HUES6 (cell line): ENCODE data around the gene AQP6.

Experiments used
- H3K27ac ChIP-seq: 2 replicates; pipeline ENCODE4 v1.7.0; 2013; ENCODE audit warnings: low read depth, mild to moderate bottlenecking, low read length, inconsistent platforms
- H3K27me3 ChIP-seq: 2 replicates; pipeline ENCODE4 v1.6.1; 2013; ENCODE audit warnings: low read length; ENCODE audit not compliant: control insufficient read depth, insufficient read depth
- H3K36me3 ChIP-seq: 2 replicates; pipeline ENCODE4 v1.6.1; 2013; ENCODE audit warnings: low read length; ENCODE audit not compliant: control insufficient read depth, insufficient read depth
- H3K4me1 ChIP-seq: 2 replicates; pipeline ENCODE4 v1.6.1; 2013; ENCODE audit warnings: low read length; ENCODE audit not compliant: control insufficient read depth, insufficient read depth
- H3K4me3 ChIP-seq: 2 replicates; pipeline ENCODE4 v1.5.1; 2013; ENCODE audit warnings: low read depth, low read length
- H3K9ac ChIP-seq: one replicate; pipeline ENCODE4 v1.6.1; 2013; ENCODE audit warnings: mild to moderate bottlenecking, low read length
- H3K9me3 ChIP-seq: 2 replicates; pipeline ENCODE4 v1.6.1; 2013; ENCODE audit warnings: low read depth, low read length; ENCODE audit not compliant: control insufficient read depth, insufficient read depth

AQP6 gene

GRCh38 chr12:49974677-49975317 lies 2.0 kb downstream of the AQP6 start:
- Histone ChIP-seq H3K9me3 (no peaks in the 10 kb centered on the region), H3K4me3 (no peak overlapping the region), H3K27ac (no peak overlapping the region), H3K36me3 (no peaks in the 10 kb centered on the region), H3K27me3 (peaks cover 21% of the 10 kb centered on the region), H3K9ac (no peak overlapping the region), H3K4me1 (peaks cover 17% of the 10 kb centered on the region)

DNA sequence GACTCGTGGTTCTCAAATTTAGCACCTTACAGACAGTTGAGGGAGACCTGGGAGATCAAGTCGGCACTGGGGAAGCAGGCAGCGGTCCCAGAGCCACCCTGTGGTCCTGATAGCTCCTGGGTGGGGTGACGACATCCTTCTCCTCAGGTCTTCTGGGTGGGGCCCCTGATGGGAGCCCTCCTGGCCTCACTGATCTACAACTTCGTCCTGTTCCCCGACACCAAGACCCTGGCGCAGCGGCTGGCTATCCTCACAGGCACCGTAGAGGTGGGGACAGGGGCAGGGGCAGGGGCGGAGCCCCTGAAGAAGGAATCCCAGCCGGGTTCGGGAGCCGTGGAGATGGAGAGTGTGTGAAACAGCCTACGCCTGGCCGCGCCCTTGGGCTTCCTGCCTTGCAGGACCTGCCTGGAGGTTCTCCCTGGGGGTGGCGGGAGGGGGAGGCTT lies 2.6 kb downstream of the AQP6 start:
- H3K9ac ChIP-seq, result no peak overlapping the region
- peaks cover 17% of the 10 kb centered on the region for H3K4me1 ChIP-seq
- no peak overlapping the region for H3K27ac ChIP-seq
- no peaks in the 10 kb centered on the region for H3K9me3 ChIP-seq
- no peak overlapping the region for H3K4me3 ChIP-seq
- peaks cover 16% of the 10 kb centered on the region for H3K27me3 ChIP-seq
- no peaks in the 10 kb centered on the region for H3K36me3 ChIP-seq

DNA sequence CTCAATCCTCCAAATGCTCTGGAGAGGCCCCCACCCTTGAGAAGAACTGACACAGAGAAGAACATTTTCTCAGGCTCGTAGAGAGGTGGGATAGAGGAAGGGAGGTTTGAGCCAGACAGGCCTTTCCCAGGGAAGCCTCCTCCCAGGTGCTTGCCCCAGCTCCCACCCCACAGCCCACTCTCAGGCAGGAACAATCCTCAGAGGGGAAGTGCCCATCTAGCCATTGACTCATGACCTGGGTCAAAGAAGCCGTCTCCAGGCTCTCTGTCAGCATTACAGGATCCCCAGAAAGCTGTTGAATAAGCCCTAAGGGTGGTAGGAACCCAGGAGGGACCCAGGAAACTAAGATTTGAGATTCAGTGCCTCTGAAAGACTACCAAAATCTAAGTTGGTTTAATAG lies 3.8 kb downstream of the AQP6 start:
- no peak overlapping the region for H3K4me3 ChIP-seq
- H3K9ac ChIP-seq, result no peak overlapping the region
- no peaks in the 10 kb centered on the region for H3K9me3 ChIP-seq
- 0 out of 2 replicates have a peak, but pooled peaks cover 4% of the 10 kb centered on the region for H3K27me3 ChIP-seq
- H3K4me1 ChIP-seq, result peaks cover 17% of the 10 kb centered on the region
- H3K27ac ChIP-seq, result no peak overlapping the region
- no peaks in the 10 kb centered on the region for H3K36me3 ChIP-seq

- Histone ChIP-seq H3K9me3 (no peaks in the 10 kb centered on the region), H3K27ac (no peak overlapping the region), H3K4me3 (no peak overlapping the region), H3K9ac (no peak overlapping the region), H3K36me3 (no peaks in the 10 kb centered on the region), H3K27me3 (no peaks in the 10 kb centered on the region), H3K4me1 (peaks cover 14% of the 10 kb centered on the region)
These were observed 5.4 kb downstream of the AQP6 start for GRCh38 chr12:49978125-49978524.

DNA sequence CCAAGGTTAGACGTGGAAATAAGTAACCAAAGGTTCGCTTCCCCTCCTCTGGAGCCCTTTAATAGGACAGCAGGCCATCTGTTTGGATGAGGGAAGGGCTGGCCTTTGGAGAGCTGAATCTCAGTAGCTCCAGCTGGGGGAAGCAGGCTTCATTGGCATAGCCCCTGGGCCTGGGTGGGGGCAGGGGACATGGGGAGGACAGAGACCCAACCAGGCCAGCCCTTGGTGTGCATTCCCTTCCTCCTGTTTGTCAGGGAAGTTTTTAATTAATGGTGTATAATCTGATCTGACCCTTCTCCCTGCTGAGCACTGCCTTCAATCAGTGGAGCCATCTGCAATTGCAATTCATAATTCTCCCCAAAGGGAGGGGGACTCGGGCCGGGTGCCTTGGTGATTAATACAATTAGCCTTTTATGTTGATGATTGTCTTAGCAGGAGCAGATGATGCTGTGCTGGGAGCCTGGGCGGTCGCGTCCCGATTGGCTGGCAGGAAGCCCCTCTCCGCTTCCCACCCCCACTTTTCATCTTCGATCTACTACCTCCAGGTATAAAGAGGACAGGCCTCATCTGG lies 6.4 kb downstream of the AQP6 start:
- H3K27me3 ChIP-seq, result no peaks in the 10 kb centered on the region
- no peak overlapping the region for H3K9ac ChIP-seq
- H3K4me3 ChIP-seq, result no peak overlapping the region
- peaks cover 15% of the 10 kb centered on the region for H3K4me1 ChIP-seq
- H3K9me3 ChIP-seq, result no peaks in the 10 kb centered on the region
- no peaks in the 10 kb centered on the region for H3K36me3 ChIP-seq
- H3K27ac ChIP-seq, result no peak overlapping the region

- H3K4me1 ChIP-seq, result peaks cover 21% of the 10 kb centered on the region
- no peak overlapping the region for H3K9ac ChIP-seq
- H3K27ac ChIP-seq, result no peak overlapping the region
- H3K27me3 ChIP-seq, result no peaks in the 10 kb centered on the region
- H3K36me3 ChIP-seq, result 0 out of 2 replicates have a peak, but pooled peaks cover 2% of the 10 kb centered on the region
- no peak overlapping the region for H3K4me3 ChIP-seq
- H3K9me3 ChIP-seq, result no peaks in the 10 kb centered on the region
These were observed 7.0 kb downstream of the AQP6 start for GRCh38 chr12:49979791-49980190.

DNA sequence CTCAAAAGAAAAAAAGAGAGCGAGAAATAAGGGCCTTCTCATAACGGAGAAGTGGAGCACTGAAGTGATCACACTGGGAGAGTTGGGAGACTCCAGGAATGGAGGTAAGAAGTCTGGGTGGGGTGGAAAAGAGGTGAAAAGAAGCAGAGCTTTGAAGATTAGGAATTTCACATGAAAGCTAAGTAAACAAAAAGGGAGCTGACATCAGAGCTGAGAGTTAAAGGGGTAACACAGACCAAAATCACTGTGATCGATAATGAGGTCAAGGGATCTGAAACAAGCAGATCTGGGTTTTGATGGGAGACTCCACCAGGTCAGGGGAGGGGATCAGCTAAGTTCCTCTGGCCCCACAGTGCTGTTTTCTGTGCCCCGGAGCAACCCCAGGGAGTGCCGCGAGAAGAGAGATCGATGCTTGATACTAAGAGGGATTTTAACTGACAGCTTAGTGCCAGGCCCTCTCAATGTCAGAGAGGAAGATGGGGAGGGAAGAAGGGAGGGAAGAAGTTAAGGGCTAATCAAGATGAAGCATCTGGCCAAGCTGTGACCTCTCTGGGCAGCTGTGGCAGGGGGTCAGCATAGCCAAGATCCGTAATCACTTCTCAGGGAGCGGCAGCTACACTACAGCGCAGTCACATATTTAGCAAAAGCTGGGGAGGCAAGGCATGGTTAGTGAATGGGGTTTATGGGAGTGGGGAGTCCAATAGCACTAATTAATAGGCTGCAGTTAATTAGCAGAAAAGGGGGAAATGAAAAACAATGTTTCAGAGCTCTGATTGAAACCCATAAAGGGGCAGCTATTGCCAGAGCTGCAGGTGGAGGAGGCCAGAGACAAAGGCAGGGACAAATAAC lies 8.0 kb downstream of the AQP6 start:
- Histone ChIP-seq H3K4me3 (no peak overlapping the region), H3K9me3 (no peaks in the 10 kb centered on the region), H3K4me1 (peaks cover 23% of the 10 kb centered on the region), H3K27ac (no peak overlapping the region), H3K27me3 (no peaks in the 10 kb centered on the region), H3K9ac (no peak overlapping the region), H3K36me3 (peaks cover 5% of the 10 kb centered on the region; the same call in 1 of the 2 replicates)

DNA sequence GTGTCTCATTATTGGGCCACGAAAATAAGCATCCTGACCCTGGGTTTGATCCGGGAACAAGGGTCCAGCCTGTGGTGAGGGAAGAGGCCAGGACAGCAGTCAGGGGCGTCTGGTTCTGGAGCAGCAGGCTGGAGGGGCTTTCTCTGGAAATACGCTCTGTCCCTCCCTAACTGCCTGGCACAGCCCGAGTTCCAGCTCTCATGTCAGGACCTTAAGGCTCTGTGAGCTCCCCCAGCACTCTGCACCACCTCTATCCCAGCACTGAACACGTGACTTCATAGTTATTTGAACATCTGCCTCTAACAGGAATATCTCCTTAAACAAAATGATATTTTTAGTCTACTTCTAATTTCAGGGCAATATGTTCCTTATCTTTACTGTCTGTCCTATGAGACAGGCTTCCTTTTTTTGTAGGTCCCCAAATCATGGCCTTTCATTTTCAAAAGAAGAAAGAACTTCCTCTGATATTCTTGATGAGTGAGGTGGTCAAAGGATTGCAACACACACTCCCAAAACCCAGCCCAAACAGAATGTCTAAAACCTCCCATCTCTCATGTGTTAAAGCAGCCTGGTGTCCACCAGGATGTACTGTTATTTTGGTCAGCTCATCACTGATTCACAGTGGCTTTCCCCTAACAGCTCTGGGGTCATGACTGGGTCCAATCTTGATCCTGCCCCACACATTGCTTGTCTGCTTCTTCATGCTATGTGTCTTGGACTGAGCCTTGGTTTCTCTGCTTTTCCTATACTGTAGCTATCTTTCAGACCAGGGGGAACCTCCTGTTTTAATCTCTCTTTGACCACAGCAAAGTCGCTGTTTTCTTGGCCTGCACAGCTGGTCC lies 9.7 kb downstream of the AQP6 start:
- Histone ChIP-seq H3K9ac (no peak overlapping the region), H3K36me3 (peaks cover 5% of the 10 kb centered on the region; the same call in 1 of the 2 replicates), H3K9me3 (no peaks in the 10 kb centered on the region), H3K27ac (no peak overlapping the region), H3K4me1 (peaks cover 23% of the 10 kb centered on the region), H3K27me3 (no peaks in the 10 kb centered on the region), H3K4me3 (no peak overlapping the region)

DNA sequence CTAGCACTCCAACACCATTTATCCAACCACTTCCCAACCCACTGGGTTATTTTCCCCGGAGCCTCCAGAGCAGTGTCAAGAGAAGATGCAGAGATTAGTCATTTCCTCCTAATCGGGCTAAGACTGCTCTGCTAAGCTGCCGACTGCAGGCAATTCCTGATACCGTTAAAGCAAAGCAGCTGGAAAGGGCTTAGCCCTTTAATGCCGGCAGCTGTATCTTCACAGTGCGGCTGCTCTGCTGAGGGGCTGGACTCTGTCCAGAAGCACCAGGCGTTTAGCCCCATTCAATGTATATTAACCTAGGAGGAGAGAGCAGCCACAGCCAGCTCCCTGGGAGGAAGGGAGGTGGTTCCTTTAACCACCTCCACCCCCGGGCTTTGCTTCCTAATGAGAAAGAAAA lies 11.1 kb downstream of the AQP6 start:
- H3K9ac ChIP-seq, result no peak overlapping the region
- peaks cover 21% of the 10 kb centered on the region for H3K4me1 ChIP-seq
- no peaks in the 10 kb centered on the region for H3K27me3 ChIP-seq
- H3K27ac ChIP-seq, result no peak overlapping the region
- H3K4me3 ChIP-seq, result no peak overlapping the region
- peaks cover 19% of the 10 kb centered on the region for H3K36me3 ChIP-seq
- H3K9me3 ChIP-seq, result no peaks in the 10 kb centered on the region

DNA sequence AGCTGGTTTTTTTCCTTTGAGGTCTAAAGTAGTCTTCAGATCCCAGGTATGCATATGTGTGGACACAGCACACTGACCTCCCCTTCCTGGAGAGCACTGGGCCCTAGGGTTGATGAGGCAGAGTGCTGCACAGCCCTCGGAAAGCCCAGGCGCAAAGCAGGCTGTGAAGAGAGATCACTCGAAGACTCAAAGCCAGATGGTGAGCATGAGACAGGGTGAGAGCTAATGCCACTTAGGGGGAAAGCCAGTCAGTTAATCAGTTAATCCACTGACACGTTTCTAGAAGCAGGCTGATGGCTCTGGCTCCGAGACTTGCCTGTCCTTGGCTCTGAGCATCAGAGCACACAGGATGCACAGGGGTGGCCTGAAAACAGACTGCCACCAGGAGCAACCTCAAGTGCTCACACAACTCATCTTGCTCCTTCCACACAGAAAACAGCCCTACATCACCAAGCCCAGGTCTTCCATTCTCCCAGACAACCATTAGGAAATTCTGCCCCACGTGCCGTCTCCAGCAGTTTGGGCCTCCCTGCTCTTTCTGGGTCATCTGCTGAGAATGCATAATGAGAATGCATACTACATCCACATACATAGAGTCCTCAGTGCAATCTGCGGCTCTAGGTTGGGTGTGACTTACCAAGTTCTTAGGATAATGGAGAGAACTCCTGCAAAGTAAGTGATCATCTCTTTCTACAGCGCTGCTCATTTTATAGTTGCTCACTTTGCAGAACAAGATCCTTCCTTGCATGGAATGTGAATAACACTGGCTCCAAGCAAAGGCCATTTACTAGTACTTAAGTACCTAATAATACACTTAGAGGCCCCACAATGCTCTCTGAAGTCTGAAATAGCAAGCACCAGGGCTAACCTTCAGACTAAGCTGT lies 12.0 kb downstream of the AQP6 start:
- peaks cover 27% of the 10 kb centered on the region for H3K36me3 ChIP-seq
- no peak overlapping the region for H3K4me3 ChIP-seq

More for the DNA sequence above, 12.0 kb downstream of the AQP6 start:
- Histone ChIP-seq H3K27me3 (no peaks in the 10 kb centered on the region), H3K4me1 (peaks cover 15% of the 10 kb centered on the region), H3K9me3 (no peaks in the 10 kb centered on the region), H3K9ac (no peak overlapping the region), H3K27ac (no peak overlapping the region)
